CD4-positive, alpha-beta T cell treated with Interferon alpha-2 for 1 hour (primary cell): ENCODE results near the gene EXOC6.
"Not testable (repeated sequence)": the region's sequence is repeated elsewhere in the genome, so short reads cannot be mapped to it uniquely, and the experiment has no call there.

ENCODE experiments used
- DNase-seq, 2 donors: peaks; one replicate each; pipeline ENCODE4 v3.0.0-alpha.2; 2020 to 2022

EXOC6 gene

GRCh38 chr10:93083743-93084539 lies 235.6 kb downstream of the EXOC6 start:
- no peak for DNase-seq

- no peak for DNase-seq
Observed at GRCh38 chr10:93085272-93085859, 237.0 kb downstream of the EXOC6 start.

GRCh38 chr10:93086289-93086688 lies 238.0 kb downstream of the EXOC6 start:
- no peak for DNase-seq

- no peak for DNase-seq
Observed at GRCh38 chr10:93087846-93088245, 239.5 kb downstream of the EXOC6 start.

GRCh38 chr10:93088466-93088865 lies 240.1 kb downstream of the EXOC6 start:
- no peak for DNase-seq

- DNase-seq, result no peak
Observed at GRCh38 chr10:93090619-93091018, 242.3 kb downstream of the EXOC6 start.

- no peak for DNase-seq
Observed at GRCh38 chr10:93091960-93092359, 243.6 kb downstream of the EXOC6 start.

GRCh38 chr10:93095225-93095624 lies 246.9 kb downstream of the EXOC6 start:
- no peak for DNase-seq

GRCh38 chr10:93096901-93097300 lies 248.6 kb downstream of the EXOC6 start:
- no peak for DNase-seq

- no peak for DNase-seq
Observed at GRCh38 chr10:93097386-93097785, 249.1 kb downstream of the EXOC6 start.

- DNase-seq, result no peak
Observed at GRCh38 chr10:93098816-93099215, 250.5 kb downstream of the EXOC6 start.

- DNase-seq, result no peak
Observed at GRCh38 chr10:93099670-93100069, 251.3 kb downstream of the EXOC6 start.

GRCh38 chr10:93101148-93101547 lies 252.8 kb downstream of the EXOC6 start:
- not testable (repeated sequence) for DNase-seq

- no peak for DNase-seq
Observed at GRCh38 chr10:93103953-93104352, 255.6 kb downstream of the EXOC6 start.

GRCh38 chr10:93106631-93107072 lies 258.3 kb downstream of the EXOC6 start:
- DNase-seq, result no peak
